Measurements from ENCODE around the gene MAPK8IP1.

DNA sequence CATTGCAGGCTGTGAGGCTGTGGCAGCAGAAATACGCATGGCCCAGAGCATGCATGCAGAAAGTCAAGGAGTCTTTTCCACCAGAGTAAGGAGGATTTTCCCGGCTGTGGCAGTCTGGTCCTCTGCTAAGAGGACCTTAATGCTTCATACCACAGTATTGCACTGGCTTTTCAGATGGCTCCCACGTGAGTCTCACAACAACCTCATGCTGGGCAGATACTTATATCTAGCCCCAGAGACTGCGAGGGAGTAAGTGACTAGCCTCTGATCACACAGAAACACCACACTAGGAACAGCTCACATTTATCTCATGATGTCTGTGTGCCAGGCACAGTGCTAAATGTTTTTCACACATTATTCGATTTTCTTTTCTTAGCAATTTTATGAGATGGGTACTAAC is 30.1 kb upstream of the MAPK8IP1 start:
- TF ChIP-seq POLR2AphosphoS5 (IDR thresholded peaks at IDR 0.05; ENCODE audit: borderline replicate concordance, low read depth, low read length) (no peak), EZH2 (IDR thresholded peaks at IDR 0.05) (no peak)

Data from SK-N-MC (cell line).